ENCODE data around the gene STT3B. TPM values are rescaled to one million over a fixed set of nuclear protein-coding genes. Genes with fewer than 3 reads are reported as not detected.

Gene STT3B
- total and polyA plus RNA-seq, 2 of the 4 experiments (the other 2 are of a cell fraction) = 45.5 to 86.4 TPM

DNA sequence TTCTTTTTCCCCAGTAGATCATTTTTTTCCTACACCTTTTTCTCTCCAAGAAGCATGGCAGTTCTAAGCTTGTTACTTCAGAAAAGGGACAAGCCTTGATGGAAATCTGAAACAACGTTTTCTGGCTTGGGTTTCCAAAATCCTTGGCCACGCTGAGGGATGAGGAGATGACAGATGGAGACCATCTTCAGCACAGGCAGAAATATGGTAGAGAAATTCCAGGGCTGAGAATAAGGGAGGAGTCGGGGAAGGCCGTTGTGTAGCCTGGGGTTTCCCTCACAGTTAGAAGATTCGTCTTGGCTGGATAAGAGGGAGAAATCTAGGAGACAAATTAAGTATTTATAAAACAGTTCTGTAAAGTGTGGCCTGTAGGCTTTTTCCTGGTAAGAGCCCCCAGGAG lies 33.9 kb upstream of the STT3B start:
- Histone ChIP-seq H4K5ac (ENCODE audit: low read depth, low read length) (no peak overlapping the region), H2BK20ac (ENCODE audit: low read depth, low read length) (no peak overlapping the region), H3K4me1 (ENCODE audit: control insufficient read depth, insufficient read depth, low read length) (no peaks in the 10 kb centered on the region), H3K4me2 (ENCODE audit: low read depth, low read length) (no peak overlapping the region), H2BK120ac (ENCODE audit: low read depth, low read length) (no peak overlapping the region), H3K9me3 (ENCODE audit: control insufficient read depth, insufficient read depth, low read length) (no peaks in the 10 kb centered on the region), H3K9me1 (ENCODE audit: insufficient read depth, low read length) (no peaks in the 10 kb centered on the region), H3K56ac (ENCODE audit: extremely low read depth, insufficient read depth, low read length) (no peak overlapping the region), H3K23ac (ENCODE audit: low read depth, low read length) (no peak overlapping the region), H3K4me3 (ENCODE audit: insufficient read depth, low read depth, low read length) (no peak overlapping the region), H2AK9ac (replicated peaks; ENCODE audit: low read depth, low read length, poor library complexity) (no peak overlapping the region), H2AK5ac (ENCODE audit: low read depth, low read length) (no peak overlapping the region), H4K8ac (ENCODE audit: low read depth in 2 of 2, low read length in 2 of 2) (no peak overlapping the region), H3K18ac (ENCODE audit: low read depth, low read length) (no peak overlapping the region), H2BK15ac (ENCODE audit: low read depth, low read length) (no peak overlapping the region), H3K36me3 (ENCODE audit: control insufficient read depth, insufficient read depth, low read length) (no peaks in the 10 kb centered on the region), H3K27me3 (ENCODE audit: control insufficient read depth, insufficient read depth, low read length) (peaks cover 4% of the 10 kb centered on the region), H4K91ac (ENCODE audit: insufficient read depth, low read depth, low read length) (no peak overlapping the region), H3K14ac (replicated peaks; ENCODE audit: low read depth, low read length) (no peak overlapping the region), H3K4ac (ENCODE audit: low read depth, low read length) (no peak overlapping the region), H4K20me1 (ENCODE audit: insufficient read depth, low read length) (no peaks in the 10 kb centered on the region), H3K27ac (ENCODE audit: insufficient read depth, low read length) (no peak overlapping the region), H3K79me1 (ENCODE audit: low read depth in 1 of 2, low read length in 2 of 2) (no peaks in the 10 kb centered on the region), H2AFZ (replicated peaks; ENCODE audit: low read length, poor library complexity) (no peak overlapping the region), H3K9ac (ENCODE audit: low read depth, low read length) (no peak overlapping the region), H2BK5ac (ENCODE audit: low read depth, low read length, poor library complexity, severe bottlenecking) (no peak overlapping the region)
- POLR2A ChIA-PET (ENCODE audit: unreplicated experiment) = no interaction called here
- CTCF ChIA-PET = interaction anchor here (0.6 kb wide), 1 partner anchor 14 kb away, joined by 3 read pairs; no protein-coding TSS in a partner anchor
- no peak for TF ChIP-seq FOS (IDR thresholded peaks at IDR 0.05; ENCODE audit: low read depth, low read length)
- TF ChIP-seq MXI1 (IDR thresholded peaks at IDR 0.05; ENCODE audit: borderline replicate concordance, low read depth, low read length) = no peak
- no peak for TF ChIP-seq RFX5 (IDR thresholded peaks at IDR 0.05; ENCODE audit: low read depth, low read length)
- TF ChIP-seq RAD21 (IDR thresholded peaks at IDR 0.05; ENCODE audit: low read length) = no peak
- TF ChIP-seq, protein P1, sequence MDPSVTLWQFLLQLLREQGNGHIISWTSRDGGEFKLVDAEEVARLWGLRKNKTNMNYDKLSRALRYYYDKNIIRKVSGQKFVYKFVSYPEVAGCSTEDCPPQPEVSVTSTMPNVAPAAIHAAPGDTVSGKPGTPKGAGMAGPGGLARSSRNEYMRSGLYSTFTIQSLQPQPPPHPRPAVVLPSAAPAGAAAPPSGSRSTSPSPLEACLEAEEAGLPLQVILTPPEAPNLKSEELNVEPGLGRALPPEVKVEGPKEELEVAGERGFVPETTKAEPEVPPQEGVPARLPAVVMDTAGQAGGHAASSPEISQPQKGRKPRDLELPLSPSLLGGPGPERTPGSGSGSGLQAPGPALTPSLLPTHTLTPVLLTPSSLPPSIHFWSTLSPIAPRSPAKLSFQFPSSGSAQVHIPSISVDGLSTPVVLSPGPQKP (IDR thresholded peaks at IDR 0.05; ENCODE audit: borderline replicate concordance, low read depth, low read length) = no peak
- no peak for TF ChIP-seq BHLHE40 (IDR thresholded peaks at IDR 0.05; ENCODE audit: low read depth, low read length)
- no peak for TF ChIP-seq RCOR1 (IDR thresholded peaks at IDR 0.05; ENCODE audit: insufficient replicate concordance, low read length)
- TF ChIP-seq MAFK (IDR thresholded peaks at IDR 0.05; ENCODE audit: low read depth, low read length) = no peak
- TF ChIP-seq NFE2L2 (IDR thresholded peaks at IDR 0.05; ENCODE audit: low read depth, low read length) = no peak
- TF ChIP-seq SMC3 (IDR thresholded peaks at IDR 0.05; ENCODE audit: low read depth, low read length) = no peak
- dilution Hi-C loops (cut with HindIII; ENCODE audit: low sequenced_read_pairs, unreplicated experiment) = no loop called here
- WGBS, 2 experiments (ENCODE audit: extremely low coverage in 2 of 2, insufficient read length in 1 of 2) = 9% methylated on average over 5 of the region's 5 CpGs; no CpG with 5 or more reads in 1 of the 2 experiments
- in situ Hi-C loops (cut with MboI; ENCODE audit: low sequenced_read_pairs) = no loop called here
- DNase-seq (no peak), ATAC-seq (ENCODE audit: low read depth) (no peak)
- intact Hi-C loops (cut with micrococcal nuclease) = no loop called here
- BruUV-seq (replicated peaks) = no TSS peak
